ENCODE measurements around the gene CHN1. TPM values are rescaled to one million over a fixed set of nuclear protein-coding genes. Genes with fewer than 3 reads are reported as not detected.

The CHN1 gene
- total RNA-seq, 4 donors from 2014 or later: 11.8 to 56.7 (median 18.1) TPM

DNA sequence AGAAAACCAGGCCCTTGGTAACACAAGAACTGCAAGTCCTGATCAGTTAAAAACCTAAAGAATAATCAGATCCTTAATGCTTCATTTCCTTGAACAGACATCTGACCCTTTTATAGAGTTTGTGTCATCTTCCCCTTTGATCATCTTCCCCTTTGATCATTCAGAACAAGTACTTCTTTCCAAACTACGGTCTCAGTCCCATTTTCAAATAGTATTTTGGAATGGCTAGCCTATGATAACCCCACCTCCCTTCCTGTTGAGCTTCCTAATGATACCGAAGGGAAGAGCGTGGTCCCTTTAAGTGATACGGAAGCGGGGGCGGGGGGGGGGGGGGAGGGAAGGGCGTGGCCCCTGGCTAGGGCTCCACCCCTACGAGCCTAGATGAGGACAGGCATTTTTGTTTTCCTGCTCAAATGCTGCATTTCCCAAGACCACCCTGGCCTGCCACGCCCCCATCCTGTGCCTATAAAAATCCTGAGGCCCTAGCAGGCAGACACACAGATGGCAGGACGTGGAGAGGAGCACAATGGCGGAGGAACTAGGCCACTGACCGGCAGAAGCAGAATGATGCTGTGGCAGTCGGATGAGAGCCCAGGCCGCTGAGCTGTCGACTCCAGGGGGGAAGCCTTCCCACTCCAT is 216.8 kb downstream of the CHN1 start:
- H3K9me3 ChIP-seq: no peaks in the 10 kb centered on the region
- H3K4me3 ChIP-seq: no peak overlapping the region
- no peaks in the 10 kb centered on the region for H3K36me3 ChIP-seq
- H3K27ac ChIP-seq: no peak overlapping the region
- no peak for DNase-seq
- intact Hi-C loops (cut with DNase I; ENCODE audit: low total_unique reads): no loop called here
- H3K4me1 ChIP-seq: no peaks in the 10 kb centered on the region
- no peak for TF ChIP-seq POLR2A (IDR thresholded peaks at IDR 0.05)
- no peaks in the 10 kb centered on the region for H3K27me3 ChIP-seq

DNA sequence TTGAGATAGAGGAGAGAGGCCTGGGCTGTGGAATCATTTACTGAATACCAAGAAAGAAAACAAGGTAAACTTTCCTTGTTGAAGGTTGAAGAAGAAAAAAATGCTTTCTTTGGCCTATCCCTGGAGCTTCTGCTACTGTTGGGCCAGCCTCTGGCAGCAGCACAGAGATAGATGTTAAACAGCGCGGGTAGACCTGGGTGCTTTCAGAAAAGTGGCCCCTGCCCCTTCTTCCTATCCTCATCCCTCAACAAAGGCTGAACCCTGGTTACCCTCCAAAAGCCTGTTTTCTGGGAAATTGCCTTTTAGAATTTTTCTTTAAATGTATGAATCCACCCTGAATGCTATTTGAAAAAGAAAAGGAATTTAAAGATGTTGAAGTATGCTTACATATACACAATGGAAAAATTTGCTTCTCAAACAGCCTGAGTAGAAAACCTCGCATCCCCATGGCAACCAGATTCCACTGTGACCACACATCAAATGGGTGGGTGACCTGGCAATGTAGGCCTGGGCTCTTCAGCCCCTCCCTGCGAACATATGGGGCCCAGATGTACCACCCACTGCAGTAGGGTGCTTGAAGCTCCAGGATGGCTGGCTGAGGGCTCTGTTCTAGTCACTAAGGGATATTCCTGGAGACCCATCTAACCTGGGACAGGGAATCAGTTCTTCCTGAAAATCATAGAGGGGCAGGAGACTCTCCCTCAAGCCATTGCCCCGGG is 217.5 kb downstream of the CHN1 start:
- H3K27me3 ChIP-seq: no peaks in the 10 kb centered on the region
- H3K27ac ChIP-seq: no peak overlapping the region
- TF ChIP-seq, protein P1, sequence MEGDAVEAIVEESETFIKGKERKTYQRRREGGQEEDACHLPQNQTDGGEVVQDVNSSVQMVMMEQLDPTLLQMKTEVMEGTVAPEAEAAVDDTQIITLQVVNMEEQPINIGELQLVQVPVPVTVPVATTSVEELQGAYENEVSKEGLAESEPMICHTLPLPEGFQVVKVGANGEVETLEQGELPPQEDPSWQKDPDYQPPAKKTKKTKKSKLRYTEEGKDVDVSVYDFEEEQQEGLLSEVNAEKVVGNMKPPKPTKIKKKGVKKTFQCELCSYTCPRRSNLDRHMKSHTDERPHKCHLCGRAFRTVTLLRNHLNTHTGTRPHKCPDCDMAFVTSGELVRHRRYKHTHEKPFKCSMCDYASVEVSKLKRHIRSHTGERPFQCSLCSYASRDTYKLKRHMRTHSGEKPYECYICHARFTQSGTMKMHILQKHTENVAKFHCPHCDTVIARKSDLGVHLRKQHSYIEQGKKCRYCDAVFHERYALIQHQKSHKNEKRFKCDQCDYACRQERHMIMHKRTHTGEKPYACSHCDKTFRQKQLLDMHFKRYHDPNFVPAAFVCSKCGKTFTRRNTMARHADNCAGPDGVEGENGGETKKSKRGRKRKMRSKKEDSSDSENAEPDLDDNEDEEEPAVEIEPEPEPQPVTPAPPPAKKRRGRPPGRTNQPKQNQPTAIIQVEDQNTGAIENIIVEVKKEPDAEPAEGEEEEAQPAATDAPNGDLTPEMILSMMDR (IDR thresholded peaks at IDR 0.05): no peak
- TF ChIP-seq POLR2A (IDR thresholded peaks at IDR 0.05): no peak
- no peak overlapping the region for H3K4me3 ChIP-seq
- no peaks in the 10 kb centered on the region for H3K4me1 ChIP-seq
- no peaks in the 10 kb centered on the region for H3K9me3 ChIP-seq
- no peaks in the 10 kb centered on the region for H3K36me3 ChIP-seq
- DNase-seq: no peak
- intact Hi-C loops (cut with DNase I; ENCODE audit: low total_unique reads): no loop called here

DNA sequence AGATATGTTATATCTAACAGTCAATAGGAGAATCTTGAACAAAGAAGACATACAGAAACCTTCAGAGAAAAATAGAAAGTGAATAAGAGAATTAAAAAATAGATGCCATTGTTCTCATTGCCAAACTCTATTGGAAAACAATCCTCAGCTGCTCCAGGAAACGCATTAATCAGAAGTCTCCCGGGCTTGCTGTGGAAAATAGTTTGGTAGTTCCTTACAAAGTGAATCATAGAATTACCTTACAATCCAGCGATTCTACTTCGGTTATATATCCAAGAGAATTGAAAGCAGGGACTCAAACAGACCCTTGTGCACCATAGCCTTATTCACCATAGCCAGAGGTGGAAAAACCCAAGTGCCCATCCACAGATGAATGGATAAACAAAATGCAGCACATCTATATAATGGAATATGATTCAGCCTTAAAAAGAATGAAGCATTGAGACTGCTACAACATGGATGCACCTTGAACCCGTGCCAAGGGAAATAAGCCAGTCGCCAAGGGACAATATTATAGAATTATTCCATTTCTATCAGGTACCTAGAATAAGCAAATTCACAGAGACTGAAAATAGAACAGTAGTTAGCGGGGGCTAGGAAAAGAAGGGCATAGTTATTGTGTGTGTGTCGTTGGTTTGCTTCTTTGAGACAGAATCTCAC is 219.0 kb downstream of the CHN1 start:
- no peaks in the 10 kb centered on the region for H3K36me3 ChIP-seq
- H3K27me3 ChIP-seq: no peaks in the 10 kb centered on the region
- intact Hi-C loops (cut with DNase I; ENCODE audit: low total_unique reads): no loop called here
- DNase-seq: no peak
- H3K4me3 ChIP-seq: no peak overlapping the region
- no peaks in the 10 kb centered on the region for H3K9me3 ChIP-seq
- no peak overlapping the region for H3K27ac ChIP-seq
- no peaks in the 10 kb centered on the region for H3K4me1 ChIP-seq
- no peak for TF ChIP-seq POLR2A (IDR thresholded peaks at IDR 0.05)
- TF ChIP-seq, protein P1 (IDR thresholded peaks at IDR 0.05): no peak

DNA sequence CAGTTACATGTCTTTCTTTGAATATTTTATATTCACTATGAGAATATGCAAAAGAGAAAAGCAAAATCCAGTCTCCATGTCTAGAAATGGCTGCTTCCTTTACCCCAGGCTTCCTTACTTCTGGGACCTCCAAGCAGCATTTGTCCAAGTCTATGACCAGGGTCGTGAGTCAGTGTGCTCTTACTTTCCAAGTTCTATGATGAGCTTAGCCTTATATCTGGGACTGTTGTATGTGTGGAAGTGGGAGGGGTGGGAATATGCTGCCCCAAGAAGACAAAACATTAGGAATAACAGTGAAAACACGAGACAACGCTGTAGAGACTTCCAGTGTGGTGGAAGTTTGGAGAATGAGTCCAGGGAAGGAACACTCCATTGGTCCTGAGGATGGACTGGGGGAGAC is 219.7 kb downstream of the CHN1 start:
- TF ChIP-seq, protein P1 (IDR thresholded peaks at IDR 0.05): no peak
- TF ChIP-seq POLR2A (IDR thresholded peaks at IDR 0.05): no peak
- Histone ChIP-seq H3K4me1 (no peaks in the 10 kb centered on the region), H3K27me3 (no peaks in the 10 kb centered on the region), H3K27ac (no peak overlapping the region), H3K4me3 (no peak overlapping the region), H3K36me3 (no peaks in the 10 kb centered on the region), H3K9me3 (no peaks in the 10 kb centered on the region)
- no peak for DNase-seq
- intact Hi-C loops (cut with DNase I; ENCODE audit: low total_unique reads): no loop called here

DNA sequence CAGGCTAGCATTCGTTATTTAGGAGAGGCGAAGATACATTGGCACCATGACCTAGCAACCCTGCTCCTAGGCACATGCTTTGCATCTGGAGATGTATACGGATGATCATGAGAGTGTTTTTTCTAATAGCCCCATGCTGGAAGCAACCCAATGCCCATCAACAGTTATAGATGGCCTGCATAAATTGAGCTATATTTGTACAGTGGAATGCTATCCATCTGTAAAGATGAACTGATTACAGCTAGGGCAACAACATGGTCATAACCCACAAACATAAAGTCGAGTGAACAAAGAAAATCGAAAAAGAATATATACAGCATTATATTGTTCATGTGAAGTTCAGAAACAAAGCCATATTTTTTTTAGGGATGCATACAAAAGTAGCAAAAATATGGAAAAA is 220.3 kb downstream of the CHN1 start:
- Histone ChIP-seq H3K4me1 (no peaks in the 10 kb centered on the region), H3K4me3 (no peak overlapping the region), H3K36me3 (no peaks in the 10 kb centered on the region), H3K27ac (no peak overlapping the region), H3K9me3 (no peaks in the 10 kb centered on the region), H3K27me3 (no peaks in the 10 kb centered on the region)
- TF ChIP-seq, protein P1 (IDR thresholded peaks at IDR 0.05): no peak
- intact Hi-C loops (cut with DNase I; ENCODE audit: low total_unique reads): no loop called here
- DNase-seq: no peak
